Hippocampal formation (tissue), 2 donors: ENCODE results near the gene LRFN3.
"Not testable (repeated sequence)": the region's sequence is repeated elsewhere in the genome, so short reads cannot be mapped to it uniquely, and the experiment has no call there.

Experiments
- DNase-seq, 2 donors: peaks; one replicate each; lab custom pipeline; 2025; lab: John Stamatoyannopoulos, UW

The LRFN3 gene

DNA sequence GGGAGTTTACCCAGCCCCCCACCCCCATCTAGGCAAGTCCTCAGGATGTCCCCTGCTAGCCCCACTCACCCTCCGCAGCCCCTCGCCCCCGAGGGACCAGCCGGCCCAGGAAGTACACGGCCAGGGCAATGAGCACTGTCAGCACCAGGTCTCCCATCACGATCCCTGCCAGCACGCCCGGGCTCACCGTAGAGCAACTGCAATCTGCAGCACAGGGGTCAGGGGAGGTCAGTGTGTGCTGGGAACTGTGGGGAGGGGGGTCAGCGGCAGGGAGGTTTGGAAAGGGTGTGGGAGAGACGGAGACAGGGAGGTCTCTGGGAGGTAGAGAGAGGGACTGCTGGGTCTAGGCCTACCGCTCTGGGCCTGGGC, 28.8 kb upstream of the LRFN3 start:
- no peak for DNase-seq

DNA sequence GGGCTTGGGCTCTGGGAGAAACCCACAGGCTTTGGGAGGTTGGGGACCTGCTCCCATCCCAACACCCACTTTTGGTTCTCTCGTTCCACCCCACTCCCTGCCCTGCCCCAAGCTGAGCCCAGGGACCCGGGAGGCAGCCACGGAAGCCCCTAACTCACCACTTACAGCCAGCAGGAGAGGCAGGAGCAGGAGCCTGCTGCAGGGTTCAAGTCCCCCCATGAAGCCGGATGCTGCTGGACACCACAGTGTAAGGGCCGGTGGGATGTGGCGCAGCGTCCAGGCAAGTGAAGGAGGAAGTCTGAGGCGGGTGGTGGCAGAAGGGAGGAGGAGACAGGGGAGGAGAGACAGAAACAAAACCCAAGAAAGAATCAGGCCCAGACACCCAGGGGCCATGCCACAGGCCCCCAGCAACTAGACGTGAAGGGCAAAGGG, 28.1 kb upstream of the LRFN3 start, which contains the start of gene TYROBP:
TYROBP (minus strand) TSS at position 286 of the 432 bp plus-strand sequence; CDS start at position 219, 67 bp downstream.
- no peak for DNase-seq

DNA sequence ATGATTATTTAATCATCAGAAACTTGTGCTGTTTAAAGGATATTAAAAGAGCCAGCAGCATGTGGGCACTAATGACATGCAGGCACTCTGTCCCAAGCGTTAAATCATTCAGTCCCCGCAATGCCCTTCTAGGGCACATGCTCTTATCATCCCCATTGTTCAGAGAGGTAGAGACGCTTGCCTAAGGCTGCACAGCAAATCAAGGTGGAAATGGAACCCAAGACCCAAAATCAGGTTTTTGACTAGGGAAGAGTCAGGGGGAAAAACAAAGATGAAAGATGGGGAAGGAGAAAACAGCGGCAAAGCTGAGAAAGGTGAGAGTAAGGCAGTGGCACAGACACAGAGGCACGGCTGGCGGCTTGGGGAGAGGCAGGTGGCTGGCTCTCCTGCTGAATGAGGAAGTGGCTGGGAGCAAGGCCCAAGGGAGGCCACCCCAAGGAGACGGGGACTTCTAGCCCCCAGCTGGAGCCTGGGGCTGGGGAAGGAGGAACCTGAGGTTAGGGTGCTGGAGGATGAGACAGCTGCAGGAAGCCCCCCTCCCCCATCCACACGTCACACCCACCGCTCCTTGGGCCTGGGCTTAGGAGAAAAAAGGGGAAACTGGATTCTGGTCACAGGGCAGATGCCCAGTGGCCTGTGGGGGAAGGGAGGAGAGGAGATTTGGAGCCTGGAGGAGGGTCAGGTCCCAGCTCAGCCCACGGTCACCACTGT, 27.0 kb upstream of the LRFN3 start:
- peak in 1 of 2 donors; percentile 49 for DNase-seq

DNA sequence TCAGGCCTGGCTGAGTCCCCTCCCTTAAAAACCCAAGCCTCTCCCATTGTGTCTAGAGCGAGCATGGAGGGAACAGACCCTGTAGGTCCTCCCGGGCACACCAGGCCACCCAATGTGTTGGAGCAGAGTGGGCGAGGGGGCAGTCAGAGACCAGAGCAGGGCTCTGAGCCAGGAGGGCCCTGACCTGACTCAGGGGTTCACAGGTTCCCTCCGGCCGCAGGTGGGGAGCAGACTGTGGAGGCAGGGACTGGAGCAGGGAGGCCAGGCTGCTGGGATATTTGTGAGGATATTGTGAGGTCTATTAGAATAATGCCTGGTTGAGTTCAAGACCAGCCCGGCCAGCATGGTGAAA, 26.5 kb upstream of the LRFN3 start:
- no peak for DNase-seq

DNA sequence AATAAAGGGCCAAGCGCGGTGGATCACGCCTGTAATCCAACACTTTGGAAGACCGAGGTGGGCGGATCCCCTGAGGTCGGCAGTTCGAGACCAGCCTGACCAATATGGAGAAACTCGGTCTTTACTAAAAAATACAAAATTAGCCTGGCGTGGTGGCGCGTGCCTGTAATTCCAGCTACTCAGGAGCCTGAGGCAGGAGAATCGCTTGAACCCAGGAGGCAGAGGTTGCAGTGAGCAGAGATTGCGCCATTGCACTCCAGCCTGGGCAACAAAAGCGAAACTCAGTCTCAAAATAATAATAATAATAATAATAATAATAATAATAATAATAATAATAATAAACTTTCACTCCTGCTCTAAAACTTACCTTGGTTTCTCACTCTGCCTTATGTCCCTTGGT, 25.8 kb upstream of the LRFN3 start:
- DNase-seq = not testable (repeated sequence)

DNA sequence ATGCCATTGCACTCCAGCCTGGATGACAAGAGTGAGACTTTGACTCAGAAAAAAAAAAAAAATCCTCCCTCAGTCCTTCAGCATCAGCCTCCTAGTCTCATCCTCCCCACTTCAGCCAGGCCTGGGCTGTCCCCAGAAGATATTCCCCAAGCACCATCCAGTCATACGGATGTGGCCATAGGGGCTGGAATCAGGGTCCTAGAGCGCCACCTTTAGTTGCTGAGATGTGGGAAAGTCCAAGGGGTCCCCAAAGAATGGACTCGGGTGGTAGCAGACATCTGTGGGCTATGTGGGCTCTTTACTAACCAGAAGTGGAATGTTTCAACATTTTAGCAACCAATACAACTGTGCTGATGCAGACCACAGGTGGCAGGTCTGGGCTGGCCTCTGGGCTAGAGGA, 25.0 kb upstream of the LRFN3 start:
- DNase-seq = no peak

DNA sequence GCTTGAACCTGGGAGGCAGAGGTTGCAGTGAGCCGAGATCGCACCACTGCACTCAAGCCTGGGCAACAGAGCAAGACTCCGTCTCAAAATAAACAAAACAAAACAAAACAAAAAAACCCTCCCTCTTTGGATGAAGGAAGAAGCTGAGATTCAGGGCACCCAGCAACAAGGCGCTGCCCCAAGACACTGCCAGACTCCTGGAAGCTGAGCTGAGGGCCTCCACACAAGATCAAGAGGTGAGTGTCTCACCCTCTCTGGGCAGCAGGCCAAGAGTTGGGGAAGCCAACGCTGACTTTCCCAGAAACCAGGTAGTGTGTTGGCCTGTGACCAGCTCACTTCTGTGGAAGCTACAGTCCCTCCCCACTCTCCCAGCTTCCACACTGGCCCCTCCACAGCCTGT, 24.4 kb upstream of the LRFN3 start:
- DNase-seq = no peak

DNA sequence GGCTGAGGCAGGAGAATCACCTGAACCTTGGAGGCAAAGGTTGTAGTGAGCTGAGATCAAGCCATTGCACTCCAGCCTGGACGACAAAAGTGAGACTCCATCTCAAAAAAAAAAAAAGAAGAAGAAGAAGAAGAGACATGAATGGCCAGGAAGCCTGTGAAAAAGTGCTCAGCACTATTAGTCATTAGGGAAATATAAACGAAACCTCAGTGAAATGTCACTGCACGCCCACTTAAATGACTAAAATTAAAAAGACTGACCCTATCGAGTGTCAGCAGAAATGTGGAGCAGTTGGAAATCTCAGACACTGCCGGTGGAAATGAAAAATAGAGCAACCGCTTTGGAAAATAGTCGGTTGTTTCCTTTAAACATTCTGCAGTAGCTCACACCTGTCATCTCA, 22.6 kb upstream of the LRFN3 start:
- DNase-seq = no peak

DNA sequence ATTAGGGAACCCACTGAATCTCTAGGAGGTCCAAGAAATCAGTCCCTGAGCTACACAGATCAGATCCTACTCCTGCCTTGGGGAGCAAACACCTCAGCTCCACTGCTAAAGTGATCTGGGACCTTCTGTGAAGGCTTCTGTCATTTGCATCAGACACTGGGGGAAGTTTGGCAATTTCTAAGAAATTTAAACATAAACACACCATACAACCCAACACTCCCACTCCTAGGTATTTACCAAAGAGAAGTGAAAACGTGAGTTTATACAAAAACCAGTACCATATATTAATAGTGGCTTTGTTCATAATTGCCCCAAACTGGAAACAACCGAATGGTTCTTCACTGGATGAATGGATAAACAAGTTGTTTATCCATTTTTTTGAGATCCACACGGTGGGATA, 20.7 kb upstream of the LRFN3 start:
- no peak for DNase-seq

DNA sequence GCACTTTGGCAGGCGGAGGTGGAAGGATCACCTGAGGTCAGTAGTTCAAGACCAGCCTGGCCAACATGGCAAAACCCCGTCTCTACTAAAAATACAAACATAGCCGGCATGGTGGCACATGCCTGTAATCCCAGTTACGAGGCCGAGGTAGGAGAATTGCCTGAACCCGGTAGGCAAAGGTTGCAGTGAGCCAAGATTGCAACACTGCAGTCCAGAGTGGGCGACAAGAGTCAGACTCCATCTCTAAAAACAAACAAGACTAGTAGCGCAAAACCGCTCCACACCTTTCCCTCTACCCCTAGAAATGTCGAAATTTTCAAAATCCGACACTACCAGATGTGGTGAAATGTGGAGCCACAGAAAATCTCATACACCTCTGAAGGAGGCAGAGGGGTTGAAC, 16.9 kb upstream of the LRFN3 start:
- no peak for DNase-seq

DNA sequence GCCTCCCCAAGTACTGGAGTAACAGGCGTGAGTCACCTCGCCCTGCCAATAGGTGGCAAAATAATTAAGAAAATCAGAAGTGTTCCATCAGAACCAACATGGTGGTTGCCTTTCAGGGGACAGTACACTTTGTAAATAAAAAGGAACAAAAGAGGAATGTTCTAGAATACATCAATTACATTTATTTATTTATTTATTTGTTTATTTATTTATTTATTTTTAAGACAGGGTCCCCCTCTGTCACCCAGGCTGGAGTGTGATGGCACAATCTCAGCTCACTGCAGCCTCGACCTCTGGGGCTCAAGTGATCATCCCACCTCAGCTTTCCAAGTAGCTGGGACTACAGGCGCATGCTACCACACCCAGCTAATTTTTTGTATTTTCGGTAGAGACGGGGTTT, 15.2 kb upstream of the LRFN3 start:
- DNase-seq = no peak

DNA sequence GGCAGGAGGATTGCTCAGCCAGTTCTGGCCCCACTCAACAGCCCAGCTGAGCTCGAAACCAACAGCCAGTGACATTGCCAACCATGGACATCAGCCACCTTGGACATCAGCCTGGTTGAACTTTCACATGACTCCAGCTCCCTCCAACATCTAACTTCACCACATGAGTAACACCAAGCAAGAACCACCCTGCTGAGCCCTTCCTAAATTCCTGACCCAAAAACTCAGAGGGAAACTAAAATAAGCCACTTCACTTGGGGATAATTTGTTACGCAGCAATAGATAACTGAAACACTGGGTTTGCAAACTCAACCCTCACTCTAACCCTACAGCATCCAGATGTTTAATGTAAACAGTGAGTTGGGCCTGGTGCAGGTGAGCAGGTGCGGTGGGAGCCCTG, 10.7 kb upstream of the LRFN3 start:
- no peak for DNase-seq

DNA sequence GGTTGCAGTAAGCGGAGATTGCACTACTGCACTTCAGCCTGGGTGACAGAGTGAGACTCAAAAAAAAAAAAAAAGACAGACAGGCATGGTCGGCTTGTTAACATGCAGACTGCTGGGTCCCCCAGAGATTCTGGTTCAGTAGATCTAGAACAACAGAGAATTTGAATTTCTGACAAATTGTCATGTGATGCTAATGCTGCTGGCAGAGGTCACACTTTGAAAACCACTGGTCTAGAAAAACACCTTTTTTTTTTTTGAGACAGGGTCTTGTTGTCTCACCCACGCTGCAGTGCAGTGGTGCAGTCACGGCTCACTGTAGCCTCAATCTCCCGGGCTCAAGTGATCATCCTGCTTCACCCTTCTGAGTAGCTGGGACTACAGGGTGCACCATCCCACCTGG, 7.7 kb upstream of the LRFN3 start:
- no peak for DNase-seq

DNA sequence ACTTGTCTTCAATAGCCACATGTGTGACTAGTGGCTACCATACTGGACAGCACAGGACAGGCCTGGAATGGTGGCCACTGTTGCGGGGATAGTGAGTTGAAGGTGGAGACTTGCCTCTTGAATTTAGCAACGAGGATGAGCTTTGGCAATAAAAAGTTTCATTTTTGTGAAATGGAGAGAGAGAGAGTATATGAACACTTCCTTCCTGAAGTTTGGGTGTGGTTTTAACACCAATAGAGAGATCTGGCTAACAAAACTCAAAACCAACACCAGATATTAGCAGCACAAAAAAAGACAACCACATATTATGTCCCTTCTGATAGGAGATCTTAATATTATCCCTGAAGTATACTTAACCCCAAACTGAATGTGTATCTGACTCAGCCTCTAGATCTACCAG, 6.3 kb upstream of the LRFN3 start:
- DNase-seq = no peak

DNA sequence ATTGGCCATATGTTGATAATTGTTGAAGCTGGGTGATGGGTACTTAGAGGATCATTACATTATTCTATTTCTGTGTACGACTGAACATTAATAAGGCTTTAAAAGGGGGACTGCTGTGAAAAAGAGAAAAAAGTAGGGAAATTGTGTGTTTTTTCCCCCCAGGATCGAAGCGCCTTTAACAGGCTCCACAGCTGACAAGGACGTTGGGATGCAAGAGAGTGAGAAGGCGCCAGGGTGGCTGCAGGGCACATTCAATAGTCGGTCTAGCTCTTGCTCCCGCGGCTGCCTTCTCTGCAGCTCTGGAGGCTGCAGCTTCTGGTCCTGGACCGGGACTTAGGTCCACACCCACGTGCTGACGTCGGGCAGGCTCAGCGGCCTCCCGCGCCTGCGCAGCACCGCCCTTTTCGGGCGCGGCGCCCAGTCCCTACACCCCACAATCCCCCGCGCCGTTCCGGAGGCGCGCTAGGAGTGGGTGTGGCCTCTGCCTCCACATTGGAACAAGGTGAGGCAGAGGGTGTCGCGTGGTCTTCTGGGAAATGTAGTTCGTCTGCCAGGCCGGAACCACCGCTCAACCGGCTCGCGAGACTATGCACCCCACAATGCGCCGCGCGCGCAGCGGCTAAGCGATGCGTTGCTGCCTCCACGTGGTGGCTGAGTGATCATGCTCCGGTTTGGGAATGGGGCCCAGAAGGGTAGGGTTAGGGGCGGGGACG, 4.9 kb upstream of the LRFN3 start:
- peak; percentile 98 to 99 for DNase-seq

DNA sequence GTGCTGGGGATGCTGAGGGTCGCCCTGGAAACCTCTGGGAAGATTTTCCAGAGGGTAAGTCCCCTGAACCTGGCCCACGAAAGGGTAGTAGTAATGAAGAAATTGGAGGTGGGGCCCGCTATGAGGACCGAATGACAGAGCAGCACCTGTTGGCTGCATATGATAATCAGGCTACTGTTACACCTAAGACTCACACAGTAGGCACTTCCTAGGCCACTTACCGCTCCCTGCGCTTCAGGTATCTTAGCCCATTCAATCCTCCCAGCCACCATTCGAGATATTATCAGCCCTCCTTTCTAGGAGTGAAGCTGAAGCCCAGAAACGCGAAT, 4.3 kb upstream of the LRFN3 start:
- no peak for DNase-seq

DNA sequence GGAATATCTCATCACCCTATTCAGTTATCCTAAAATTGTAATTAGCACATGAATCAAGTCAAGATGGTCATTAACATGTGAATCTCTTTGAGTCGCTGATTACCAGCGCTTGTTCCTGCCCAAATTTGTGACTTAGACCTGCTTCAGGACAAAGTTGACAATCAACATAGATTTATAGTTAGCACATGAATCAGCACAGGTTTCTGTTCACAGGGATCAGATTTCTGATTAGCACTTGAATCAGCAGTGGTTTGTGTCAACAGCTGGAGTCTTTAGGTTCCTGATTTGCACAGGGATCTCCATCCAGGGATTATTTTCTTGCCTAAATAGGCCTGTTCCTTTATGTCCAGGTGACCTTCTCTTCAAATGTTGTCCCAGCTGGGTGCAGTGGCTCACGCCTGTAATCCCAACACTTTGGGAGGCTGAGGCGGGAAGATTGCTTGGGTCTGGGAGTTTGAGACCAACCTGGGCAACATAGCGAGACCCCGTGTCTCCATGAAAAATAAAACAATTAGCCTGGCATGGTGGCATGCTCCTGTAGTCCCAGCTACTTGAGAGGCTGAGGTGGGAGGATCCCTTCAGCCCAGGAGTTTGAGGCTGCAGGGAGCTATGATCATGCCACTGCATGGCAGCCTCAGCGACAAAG, 3.8 kb upstream of the LRFN3 start:
- DNase-seq = no peak

DNA sequence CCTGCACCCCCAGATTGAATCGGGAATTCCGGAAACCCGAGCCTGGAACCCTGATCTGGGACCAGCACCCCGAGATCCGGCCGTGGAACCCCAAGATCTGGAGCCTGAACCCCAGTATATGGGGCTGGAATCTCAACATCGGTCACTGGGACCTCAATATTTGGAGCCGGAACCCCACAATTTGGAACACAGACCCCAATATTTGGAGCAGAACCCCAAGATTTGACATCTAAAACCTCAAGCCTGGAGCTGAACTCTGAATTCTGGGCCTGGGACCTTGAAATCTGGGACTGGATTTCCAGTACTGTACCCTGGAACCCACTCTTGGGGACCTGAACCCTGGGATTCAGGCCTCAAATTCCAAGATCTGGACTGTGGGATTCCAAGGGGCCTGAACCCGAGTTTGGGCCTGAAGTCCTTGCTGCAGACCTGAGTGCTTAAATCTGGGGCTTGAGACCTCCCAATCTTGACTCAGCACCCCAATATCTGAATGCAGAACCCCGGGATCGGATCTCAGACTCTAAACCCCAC, 629 bp downstream of the LRFN3 start:
- no peak for DNase-seq

DNA sequence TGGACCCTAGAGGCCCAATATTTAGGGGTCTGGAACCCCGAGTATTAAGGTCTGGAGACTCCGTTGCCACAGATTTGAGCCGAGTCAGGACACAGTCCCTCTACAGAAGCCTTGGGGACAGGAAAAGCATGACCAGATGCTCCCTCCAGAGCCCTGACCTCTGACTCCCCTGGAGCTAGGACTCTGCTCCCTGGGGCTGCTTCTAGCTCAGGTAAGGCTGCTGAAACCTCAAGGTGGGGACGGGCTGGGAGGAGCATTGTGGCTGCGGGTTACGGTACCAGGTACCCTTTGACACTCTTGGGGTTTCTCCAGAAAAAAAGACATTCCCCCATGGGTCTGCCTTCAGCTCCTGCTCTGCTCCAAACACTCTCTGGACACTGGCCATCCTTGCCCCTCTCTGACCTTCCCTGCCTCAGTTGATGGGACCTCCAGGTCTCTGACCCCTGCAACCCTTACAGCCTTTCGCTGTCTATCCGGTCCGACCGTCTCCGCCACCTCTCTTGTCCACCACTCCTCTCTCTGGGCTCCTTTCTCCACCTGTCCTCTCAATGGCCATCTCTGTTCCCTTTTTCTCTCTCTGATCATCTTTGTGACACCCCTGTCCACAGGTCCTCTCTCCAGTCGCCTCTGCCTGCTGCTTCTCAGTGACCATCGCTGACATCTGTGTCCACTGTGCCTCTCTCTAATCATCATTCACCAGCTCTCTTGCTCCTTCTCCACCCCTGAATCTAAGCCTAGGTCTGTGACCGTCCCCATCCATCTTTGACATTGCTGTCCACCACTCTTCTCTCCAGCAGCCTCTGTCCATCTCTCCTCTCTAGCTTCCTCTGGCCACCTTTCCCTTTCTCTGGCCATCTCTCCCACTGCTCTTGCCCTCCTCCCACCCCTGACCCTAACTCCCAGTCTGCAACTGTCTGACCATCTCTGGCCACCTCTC, 1.4 kb downstream of the LRFN3 start:
- DNase-seq = no peak

DNA sequence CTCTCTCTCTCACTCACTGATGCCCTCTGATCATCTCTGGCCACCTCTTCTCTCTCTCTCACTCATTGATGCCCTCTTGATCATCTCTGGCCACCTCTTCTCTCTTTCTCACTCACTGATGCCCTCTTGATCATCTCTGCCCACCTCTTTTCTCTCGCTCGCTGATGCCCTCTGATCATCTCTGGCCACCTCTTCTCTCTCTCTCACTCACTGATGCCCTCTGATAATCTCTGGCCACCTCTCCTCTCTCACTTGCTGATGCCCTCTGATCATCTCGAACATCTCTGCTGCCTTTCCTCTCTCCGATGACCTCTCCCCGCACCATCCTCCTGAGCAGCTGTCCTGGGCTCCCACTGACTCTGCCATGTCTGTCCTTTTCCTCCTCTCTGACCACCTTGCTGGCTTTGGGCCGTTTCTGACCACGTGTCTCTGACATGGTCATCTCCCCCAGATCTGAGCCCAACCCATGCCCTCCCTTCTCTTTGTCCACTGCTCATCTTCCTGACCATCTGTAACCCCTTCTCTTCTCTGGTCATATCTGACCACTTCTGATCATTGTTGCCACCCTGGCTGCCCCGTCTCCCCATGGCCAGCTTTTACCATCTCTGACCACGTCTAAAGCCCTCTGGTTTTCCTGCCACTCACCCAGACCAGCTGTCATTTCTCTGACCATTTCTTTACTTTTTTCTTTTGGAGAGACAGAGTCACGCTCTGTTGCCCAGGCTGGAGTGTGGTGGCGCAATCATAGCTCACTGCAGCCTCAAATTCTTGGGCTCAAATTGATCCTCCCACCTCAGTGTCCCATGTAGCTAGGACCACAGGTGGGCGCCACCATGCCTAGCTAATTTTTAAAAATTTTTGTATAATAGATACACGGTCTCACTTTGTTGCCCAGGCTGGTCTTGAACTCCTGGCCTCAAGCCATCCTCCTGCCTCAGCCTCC, 2.4 kb downstream of the LRFN3 start:
- no peak for DNase-seq
